A549 (cell line): ENCODE measurements around the gene ARID1B. TPM values are rescaled to one million over a fixed set of nuclear protein-coding genes. Genes with fewer than 3 reads are reported as not detected.

Experiments used
- ATAC-seq, 2 experiments: fragments of 200-7000 bp in 1 of 2; fragments of >200 bp in 1 of 2; cut with Nextera tagmentation in 1 of 2; cut with Tn5 transposase in 1 of 2; 3 replicates each; pipeline versions ENCODE4 v1.8.0 to v1.9.1; 2018 to 2020; ENCODE audit warnings: mild to moderate bottlenecking in 1 of 2, moderate library complexity in 1 of 2
- CTCF ChIA-PET: fragments of 300-600 bp; sonication (Branson Sonifier 250); formaldehyde crosslinking; extraction: SDS; loops from one replicate; lab custom pipeline; 2021; ENCODE audit warnings: antibody characterized with exemption, inconsistent platforms; lab: Yijun Ruan, JAX
- POLR2A ChIA-PET: fragments of 350-600 bp; formaldehyde crosslinking; extraction: SDS; loops from one replicate; lab custom pipeline; 2021; ENCODE audit warnings: antibody characterized with exemption, inconsistent platforms; lab: Yijun Ruan, JAX
- DNase-seq, 2 experiments: peaks; one replicate each; pipeline versions ENCODE4 v3.0.0 to v3.0.0-alpha.2; 2011 to 2016; ENCODE audit warnings: low read depth in 1 of 2, low spot score in 1 of 2
- FAIRE-seq: peaks from 2 replicates; lab custom pipeline; 2011; peaks lifted over from hg19 to GRCh38; lab: Jason Lieb, UNC
- H3K27ac ChIP-seq, 2 experiments: fragments of >200 bp; sonication (Bioruptor Twin); formaldehyde crosslinking; 3 replicates each; pipeline ENCODE4 v1.5.1; 2016 to 2017
- H3K4me1 ChIP-seq: fragments of >200 bp; sonication (Bioruptor Twin); formaldehyde crosslinking; 3 replicates; pipeline ENCODE4 v1.6.1; 2016
- H3K4me2 ChIP-seq: fragments of >200 bp; sonication (Bioruptor Twin); formaldehyde crosslinking; 3 replicates; pipeline ENCODE4 v1.6.1; 2016
- H3K4me3 ChIP-seq: fragments of >200 bp; sonication (Bioruptor Twin); formaldehyde crosslinking; 3 replicates; pipeline ENCODE4 v1.5.1; 2016
- H3K9me3 ChIP-seq: fragments of >200 bp; sonication (Bioruptor Twin); formaldehyde crosslinking; 3 replicates; pipeline ENCODE4 v1.6.1; 2016
- ATOH8 ChIP-seq: fragments of 250-450 bp; sonication (Bioruptor Pico); IDR thresholded peaks from 2 replicates; pipeline ENCODE4 v1.5.0; 2020; ENCODE audit warnings: low read depth, mild to moderate bottlenecking, moderate library complexity
- BCL3 ChIP-seq: fragments of >200 bp; sonication (Bioruptor Twin); formaldehyde crosslinking; IDR thresholded peaks from 3 replicates; pipeline ENCODE4 v1.6.1; 2016
- CEBPB ChIP-seq, 2 experiments: fragments of >200 bp in 1 of 2; sonication (Bioruptor Twin) in 1 of 2; formaldehyde crosslinking in 1 of 2; IDR thresholded peaks; 2 replicates each; pipeline ENCODE4 v1.6.1; 2012 to 2016
- E2F6 ChIP-seq: IDR thresholded peaks from 2 replicates; pipeline ENCODE4 v1.6.1; 2012; ENCODE audit warnings: low read depth, borderline replicate concordance
- EHF ChIP-seq: fragments of 250-450 bp; sonication (Bioruptor Pico); IDR thresholded peaks from 2 replicates; pipeline ENCODE4 v1.5.0; 2020; ENCODE audit warnings: mild to moderate bottlenecking
- EHMT2 ChIP-seq: fragments of 200-600 bp; sonication (generic); IDR thresholded peaks from 2 replicates; pipeline ENCODE4 v1.6.1; 2016; ENCODE audit warnings: antibody characterized with exemption, low read depth, mild to moderate bottlenecking, moderate library complexity
- ELK1 ChIP-seq: fragments of 150-350 bp; IDR thresholded peaks from 2 replicates; pipeline ENCODE4 v1.6.1; 2014; ENCODE audit warnings: low read depth, mild to moderate bottlenecking, low read length
- ESRRA ChIP-seq: fragments of 150-350 bp; IDR thresholded peaks from 2 replicates; pipeline ENCODE4 v1.6.1; 2014; ENCODE audit warnings: mild to moderate bottlenecking, low read length, borderline replicate concordance
- FOSB ChIP-seq: fragments of 250-450 bp; sonication (Bioruptor Pico); IDR thresholded peaks from 2 replicates; pipeline ENCODE4 v1.5.0; 2020; ENCODE audit warnings: mild to moderate bottlenecking, moderate library complexity
- GATA3 ChIP-seq: IDR thresholded peaks from 2 replicates; pipeline ENCODE4 v1.6.1; 2012; ENCODE audit warnings: borderline replicate concordance
- HDAC2 ChIP-seq: fragments of 200-600 bp; sonication (generic); IDR thresholded peaks from 2 replicates; pipeline ENCODE4 v1.6.1; 2016
- HES2 ChIP-seq: fragments of >200 bp; sonication (Bioruptor Twin); formaldehyde crosslinking; IDR thresholded peaks from 2 replicates; pipeline ENCODE4 v1.6.1; 2016
- HEYL ChIP-seq: fragments of 250-450 bp; sonication (Bioruptor Pico); IDR thresholded peaks from 2 replicates; pipeline ENCODE4 v1.8.0; 2021; ENCODE audit warnings: mild to moderate bottlenecking, moderate library complexity
- JUN ChIP-seq, 2 experiments: fragments of >200 bp; sonication (Bioruptor Twin); formaldehyde crosslinking; IDR thresholded peaks; 2 replicates in 1 of 2; 3 replicates in 1 of 2; pipeline ENCODE4 v1.6.1; 2016 to 2017
- KDM5A ChIP-seq: fragments of 200-600 bp; sonication (generic); IDR thresholded peaks from 2 replicates; pipeline ENCODE4 v1.6.1; 2016; ENCODE audit warnings: antibody characterized with exemption, mild to moderate bottlenecking
- MAZ ChIP-seq: fragments of 150-350 bp; IDR thresholded peaks from 2 replicates; pipeline ENCODE4 v1.6.1; 2014; ENCODE audit warnings: antibody characterized with exemption, low read depth, low read length, borderline replicate concordance
- MYC ChIP-seq: IDR thresholded peaks from 2 replicates; pipeline ENCODE4 v1.6.1; 2012; ENCODE audit warnings: mild to moderate bottlenecking, inconsistent platforms, low read length, improper control_type of control experiment, borderline replicate concordance
- NPAS2 ChIP-seq: fragments of 250-450 bp; sonication (Bioruptor Pico); IDR thresholded peaks from 2 replicates; pipeline ENCODE4 v1.8.0; 2022; ENCODE audit warnings: mild to moderate bottlenecking, moderate library complexity, borderline replicate concordance
- NR3C1 ChIP-seq: fragments of >200 bp; sonication (Bioruptor Twin); formaldehyde crosslinking; IDR thresholded peaks from 3 replicates; pipeline ENCODE4 v1.6.1; 2017
- PHF8 ChIP-seq: fragments of 200-600 bp; sonication (generic); IDR thresholded peaks from 2 replicates; pipeline ENCODE4 v1.6.1; 2016; ENCODE audit warnings: low read depth, mild to moderate bottlenecking, antibody characterized with exemption, moderate library complexity, borderline replicate concordance
- RARB ChIP-seq: fragments of 250-450 bp; sonication (Bioruptor Pico); IDR thresholded peaks from 2 replicates; pipeline ENCODE4 v1.8.0; 2021; ENCODE audit warnings: mild to moderate bottlenecking, moderate library complexity
- RCOR1 ChIP-seq: fragments of 150-350 bp; IDR thresholded peaks from 2 replicates; pipeline ENCODE4 v1.6.1; 2014; ENCODE audit warnings: antibody characterized with exemption, low read length, low read depth
- REST ChIP-seq: fragments of 200-600 bp; sonication (generic); IDR thresholded peaks from 2 replicates; pipeline ENCODE4 v1.6.1; 2016; ENCODE audit warnings: antibody characterized with exemption, mild to moderate bottlenecking, moderate library complexity
- RNF2 ChIP-seq: fragments of 200-600 bp; sonication (generic); IDR thresholded peaks from 2 replicates; pipeline ENCODE4 v1.6.1; 2016; ENCODE audit warnings: low read depth, mild to moderate bottlenecking, antibody characterized with exemption, moderate library complexity, borderline replicate concordance
- SREBF2 ChIP-seq: fragments of 450-650 bp; IDR thresholded peaks from 2 replicates; pipeline ENCODE4 v1.6.1; 2014; ENCODE audit warnings: mild to moderate bottlenecking, moderate library complexity
- ZC3H11A ChIP-seq: fragments of 450-650 bp; IDR thresholded peaks from 2 replicates; pipeline ENCODE4 v1.6.1; 2014; ENCODE audit warnings: antibody characterized with exemption, mild to moderate bottlenecking
- WGBS: methylation state at CpG from one replicate; pipeline ENCODE4 v1.1.6; 2017; ENCODE audit errors: missing lambda C conversion rate; 5-methylcytosine and 5-hydroxymethylcytosine counted together
- polyA plus RNA-seq, 4 experiments: library from polyadenylated mRNA; depleted of rRNA in 3 of 4; stranded (reverse); fragments of >200 nt; fragmentation: RNase III in 1 of 4; extraction: RNeasy Plus Mini Kit Qiagen cat#74134 plus additional on column Dnase treatment in 1 of 4; gene quantifications; 2 replicates in 3 of 4; 3 replicates in 1 of 4; pipeline ENCODE4 v1.2.3, GENCODE V29; 2011 to 2017

ARID1B gene
- polyA plus RNA-seq, 2 of the 4 experiments (the other 2 are of a cell fraction): 13.5 to 16.3 TPM

- Histone ChIP-seq H3K27ac (no peak overlapping the region), H3K4me1 (0 out of 3 replicates have a peak, but pooled peaks cover 3% of the 10 kb centered on the region), H3K9me3 (no peaks in the 10 kb centered on the region), H3K4me3 (no peak overlapping the region), H3K4me2 (no peak overlapping the region)
- ChIA-PET POLR2A (no interaction called here), CTCF (no interaction called here)
- DNase-seq (no peak), ATAC-seq (peak in 1 of 2 experiments; percentile 54; a peak in 1 of 6 replicates), FAIRE-seq (no peak)
- WGBS: 77% methylated on average over 4 of the region's 4 CpGs
- TF ChIP-seq HES2 (no peak), E2F6 (no peak), BCL3 (no peak), ELK1 (no peak), NPAS2 (CRISPR knock-in tag) (no peak), JUN (IDR thresholded peaks at IDR 0.05) (no peak), CEBPB (IDR thresholded peaks at IDR 0.05) (no peak), RNF2 (no peak), EHMT2 (no peak), SREBF2 (no peak)
These were observed 16.8 kb upstream of the ARID1B start for GRCh38 chr6:156760377-156760776.

- POLR2A ChIA-PET: no interaction called here
- no peak overlapping the region for H3K4me3 ChIP-seq
- FAIRE-seq (no peak), ATAC-seq (no peak)
- no peak overlapping the region for H3K4me2 ChIP-seq
- no peaks in the 10 kb centered on the region for H3K9me3 ChIP-seq
- no peak overlapping the region for H3K27ac ChIP-seq
- 0 out of 3 replicates have a peak, but pooled peaks cover 3% of the 10 kb centered on the region for H3K4me1 ChIP-seq
- CTCF ChIA-PET: interaction anchor here (1.1 kb wide), 1 partner anchor 11 kb away, joined by 3 read pairs; no protein-coding TSS in a partner anchor
- TF ChIP-seq PHF8 (no peak), MAZ (no peak), EHF (CRISPR knock-in tag) (no peak), GATA3 (no peak), ATOH8 (CRISPR knock-in tag) (no peak), MYC (no peak), RARB (CRISPR knock-in tag) (no peak), RCOR1 (no peak), KDM5A (no peak)
- TF ChIP-seq, all 56 proteins: peak for 0
- DNase-seq: no peak
- WGBS: 72% methylated on average over 7 of the region's 7 CpGs
These were observed 14.6 kb upstream of the ARID1B start for GRCh38 chr6:156762547-156762946.

GRCh38 chr6:156765117-156765516 is 12.1 kb upstream of the ARID1B start:
- H3K9me3 ChIP-seq: no peaks in the 10 kb centered on the region
- ATAC-seq (no peak), FAIRE-seq (no peak), DNase-seq (no peak)
- no peak overlapping the region for H3K4me2 ChIP-seq
- POLR2A ChIA-PET: no interaction called here
- no peak overlapping the region for H3K27ac ChIP-seq
- WGBS: 90% methylated on average over 10 of the region's 10 CpGs
- CTCF ChIA-PET: no interaction called here
- no peak overlapping the region for H3K4me3 ChIP-seq
- TF ChIP-seq REST (no peak), JUN (IDR thresholded peaks at IDR 0.05) (no peak), HEYL (CRISPR knock-in tag) (no peak), MYC (no peak), FOSB (no peak), ZC3H11A (no peak), NR3C1 (no peak), RARB (CRISPR knock-in tag) (no peak), PHF8 (no peak), RNF2 (no peak), ESRRA (no peak), EHF (CRISPR knock-in tag) (no peak), HDAC2 (no peak)
- H3K4me1 ChIP-seq: 0 out of 3 replicates have a peak, but pooled peaks cover 2% of the 10 kb centered on the region
